ENCODE data around the gene CORO1A.
"Not testable (repeated sequence)": the region's sequence is repeated elsewhere in the genome, so short reads cannot be mapped to it uniquely, and the experiment has no call there.

CORO1A gene

DNA sequence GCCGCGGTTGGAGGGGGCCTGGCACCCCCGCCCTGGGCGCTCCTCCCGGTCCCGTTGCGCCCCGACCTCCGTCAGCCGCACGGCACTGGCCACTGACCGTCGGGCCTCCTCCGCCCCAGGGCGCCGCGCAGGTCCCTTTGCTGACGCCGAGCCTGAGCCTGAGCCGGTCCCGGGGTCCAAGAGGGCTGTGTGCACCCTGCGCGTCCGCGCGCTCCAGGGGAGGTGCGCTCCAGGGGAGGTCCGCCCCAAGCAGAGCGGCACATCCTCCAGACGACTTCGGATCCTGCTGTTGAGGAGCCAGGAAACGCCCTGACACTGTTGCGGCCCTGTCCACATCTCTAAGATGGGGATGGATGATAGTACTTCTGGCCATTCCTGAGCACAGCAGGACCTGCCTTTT is 22.9 kb downstream of the CORO1A start:
- not testable (repeated sequence) for FAIRE-seq

DNA sequence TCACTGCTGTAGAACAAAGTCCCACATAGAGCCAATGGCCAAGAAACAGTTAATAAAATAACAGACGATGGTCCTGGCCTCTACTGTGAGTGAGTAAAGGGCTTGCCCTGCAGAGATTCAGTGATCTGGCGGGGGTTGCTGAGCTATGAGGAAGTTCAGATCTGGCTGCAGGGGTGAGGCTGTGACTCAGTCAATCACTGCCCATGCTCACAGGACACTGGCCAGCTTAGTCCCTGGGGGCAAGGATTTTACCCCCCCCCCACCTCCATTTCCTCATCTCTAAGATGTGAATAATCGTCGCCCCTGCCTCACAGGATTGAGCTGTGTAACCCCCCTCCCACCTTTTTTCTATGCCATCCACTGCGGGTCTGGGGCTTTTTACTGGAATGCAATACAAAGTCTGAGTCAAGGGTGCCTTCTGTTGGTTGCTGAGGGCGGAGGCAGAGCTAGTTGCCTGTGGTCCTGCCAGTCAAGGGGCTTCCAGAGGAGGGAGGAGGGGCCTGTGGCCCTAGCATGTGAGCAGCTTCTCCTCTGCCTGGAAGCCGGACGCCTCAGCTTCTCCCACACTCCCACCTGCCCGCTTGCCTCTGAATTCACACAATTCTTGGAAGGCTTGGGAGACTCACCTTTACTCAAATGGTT is 23.8 kb downstream of the CORO1A start:
- not testable (repeated sequence) for FAIRE-seq

DNA sequence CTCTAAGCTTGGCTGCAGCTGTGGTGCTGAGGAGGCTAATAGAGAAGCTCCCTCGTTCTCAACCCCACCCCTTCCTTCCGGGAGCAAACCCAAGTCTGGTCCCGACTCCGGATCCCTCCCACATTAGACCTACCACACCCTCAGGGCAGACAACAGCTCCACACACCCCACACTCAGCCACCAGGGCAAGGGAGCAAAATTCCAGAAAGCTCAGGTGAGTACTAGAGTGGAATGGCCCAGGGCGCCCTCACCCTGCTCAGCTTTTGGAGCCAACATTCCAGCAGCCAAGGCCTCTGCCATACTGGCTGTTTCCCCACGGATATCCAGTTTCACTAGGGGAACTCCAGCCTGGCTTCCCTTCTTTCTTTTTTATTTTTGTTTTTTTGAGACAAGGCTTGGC is 25.6 kb downstream of the CORO1A start:
- not testable (repeated sequence) for FAIRE-seq

DNA sequence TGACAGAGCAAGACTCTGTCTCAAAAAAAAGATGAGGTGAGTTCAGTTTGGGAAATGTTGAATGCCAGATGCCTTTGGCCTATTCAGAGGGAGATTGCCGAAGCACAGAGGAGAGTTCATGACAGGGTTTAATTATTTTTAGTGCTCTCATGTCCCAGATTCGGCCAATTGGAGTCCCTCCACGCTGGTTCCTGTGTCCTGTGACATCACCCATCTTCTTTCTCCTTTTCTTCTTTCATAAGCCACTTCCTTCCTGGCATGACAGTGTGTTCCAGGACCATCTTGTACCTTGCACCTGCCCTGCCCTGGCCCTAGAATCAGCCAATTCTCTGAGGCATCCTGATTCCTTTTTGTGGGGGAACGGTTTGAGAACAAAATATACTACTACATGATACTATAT is 28.0 kb downstream of the CORO1A start:
- FAIRE-seq, result not testable (repeated sequence)

DNA sequence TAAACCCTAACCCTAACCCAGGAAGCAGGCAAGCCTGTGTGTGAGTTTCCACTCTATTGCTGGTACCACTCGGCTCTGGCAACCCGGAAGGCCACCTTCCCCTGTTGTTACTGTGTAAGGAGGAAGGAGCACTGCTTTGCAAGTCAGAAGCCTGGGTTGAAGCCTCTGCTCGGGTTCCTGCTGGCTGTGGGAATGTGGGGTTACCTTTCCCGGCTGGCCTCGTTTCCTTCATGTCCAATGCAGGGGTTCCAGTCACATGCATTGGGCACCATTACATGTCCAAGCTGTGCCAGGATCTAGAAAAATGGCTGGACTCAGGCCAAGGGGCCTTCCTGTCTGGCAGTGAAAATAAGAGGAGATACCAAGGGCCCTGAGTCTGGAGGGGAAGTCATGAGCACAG is 33.7 kb downstream of the CORO1A start:
- FAIRE-seq, result not testable (repeated sequence)

All from colon (tissue), 2 donors.